Measurements from ENCODE around the gene GMDS. TPM values are rescaled to one million over a fixed set of nuclear protein-coding genes. Genes with fewer than 3 reads are reported as not detected.
A peak's percentile ranks its signal among the peaks of the same experiment; 100 is the strongest.

GMDS gene
- total RNA-seq, 1 experiment from 2014 or later, result 27.6 TPM

GRCh38 chr6:1933292-1933691 lies 312.1 kb downstream of the GMDS start:
- Histone ChIP-seq H2AK5ac (ENCODE audit: insufficient read length, low read length) (no peak overlapping the region), H4K20me1 (ENCODE audit: control insufficient read depth, insufficient read depth, insufficient read length) (no peaks in the 10 kb centered on the region), H2BK12ac (ENCODE audit: insufficient read length, low read depth, low read length) (no peak overlapping the region), H3K4ac (ENCODE audit: low read depth, low read length) (no peak overlapping the region), H3K18ac (ENCODE audit: insufficient read length, low read depth, low read length) (no peak overlapping the region), H2BK15ac (ENCODE audit: low read depth, low read length) (no peak overlapping the region), H3K27ac (ENCODE audit: insufficient read length, low read depth, low read length) (no peak overlapping the region), H3K4me1 (ENCODE audit: insufficient read depth, low read length) (no peaks in the 10 kb centered on the region), H2BK5ac (ENCODE audit: insufficient read length, low read length) (no peak overlapping the region), H3K14ac (ENCODE audit: insufficient read depth, low read length) (no peak overlapping the region), H3K23me2 (ENCODE audit: insufficient read length, low read depth, low read length, poor library complexity, severe bottlenecking) (no peaks in the 10 kb centered on the region), H3K9ac (ENCODE audit: extremely low read depth, insufficient read length, low read length) (no peak overlapping the region), H3K9me3 (ENCODE audit: control insufficient read depth, low read depth, low read length) (no peaks in the 10 kb centered on the region), H3K23ac (ENCODE audit: insufficient read length, low read depth, low read length) (no peak overlapping the region), H4K5ac (ENCODE audit: insufficient read length, low read depth, low read length) (no peak overlapping the region), H3K79me2 (ENCODE audit: insufficient read depth, low read length) (no peaks in the 10 kb centered on the region), H3K79me1 (ENCODE audit: insufficient read depth, low read depth, low read length, poor library complexity, severe bottlenecking) (no peaks in the 10 kb centered on the region), H2BK120ac (ENCODE audit: low read depth, low read length, poor library complexity, severe bottlenecking) (no peak overlapping the region), H3K27me3 (ENCODE audit: insufficient read depth, low read length) (no peaks in the 10 kb centered on the region), H4K8ac (replicated peaks; ENCODE audit: insufficient read length, low read depth, low read length) (no peak overlapping the region), H3T11ph (ENCODE audit: low read length) (no peak overlapping the region), H3K56ac (ENCODE audit: insufficient read length, low read depth, low read length) (no peak overlapping the region), H2AFZ (ENCODE audit: low read length) (no peak overlapping the region), H2BK20ac (ENCODE audit: low read depth, low read length, poor library complexity, severe bottlenecking) (no peak overlapping the region), H4K91ac (ENCODE audit: insufficient read length, low read depth, low read length) (no peak overlapping the region), H3K4me2 (ENCODE audit: insufficient read depth, insufficient read length, low read length) (no peak overlapping the region)
- TF ChIP-seq CTCF (conservative IDR thresholded peaks at IDR 0.05), result peak; percentile 47
- no peaks in the 10 kb centered on the region for H3K9me3 Mint-ChIP-seq
- H3K4me3 Mint-ChIP-seq, result no peak overlapping the region
- H3K4me1 Mint-ChIP-seq, result no peaks in the 10 kb centered on the region
- H3K27ac Mint-ChIP-seq, result no peak overlapping the region
- no peak for DNase-seq
- H3K27me3 Mint-ChIP-seq (ENCODE audit: low read depth), result no peaks in the 10 kb centered on the region
- no peaks in the 10 kb centered on the region; a peak in 1 of 7 replicates for H3K36me3 Mint-ChIP-seq (ENCODE audit: insufficient read depth in 1 of 3, low read depth in 3 of 3)
- WGBS (ENCODE audit: extremely low coverage, insufficient read length, low lambda C conversion rate), result no CpG with 5 or more reads among the region's 4 CpGs
